GM12892 (cell line): ENCODE measurements around the gene TMEM259.

Experiments
- POLR2A ChIP-seq: IDR thresholded peaks from 2 replicates; pipeline ENCODE4 v1.6.1; 2011; ENCODE audit warnings: low read depth, low read length, control low read depth
- POLR2AphosphoS5 ChIP-seq: IDR thresholded peaks from 2 replicates; pipeline ENCODE4 v1.6.1; 2011; ENCODE audit warnings: low read depth, low read length, control low read depth

DNA sequence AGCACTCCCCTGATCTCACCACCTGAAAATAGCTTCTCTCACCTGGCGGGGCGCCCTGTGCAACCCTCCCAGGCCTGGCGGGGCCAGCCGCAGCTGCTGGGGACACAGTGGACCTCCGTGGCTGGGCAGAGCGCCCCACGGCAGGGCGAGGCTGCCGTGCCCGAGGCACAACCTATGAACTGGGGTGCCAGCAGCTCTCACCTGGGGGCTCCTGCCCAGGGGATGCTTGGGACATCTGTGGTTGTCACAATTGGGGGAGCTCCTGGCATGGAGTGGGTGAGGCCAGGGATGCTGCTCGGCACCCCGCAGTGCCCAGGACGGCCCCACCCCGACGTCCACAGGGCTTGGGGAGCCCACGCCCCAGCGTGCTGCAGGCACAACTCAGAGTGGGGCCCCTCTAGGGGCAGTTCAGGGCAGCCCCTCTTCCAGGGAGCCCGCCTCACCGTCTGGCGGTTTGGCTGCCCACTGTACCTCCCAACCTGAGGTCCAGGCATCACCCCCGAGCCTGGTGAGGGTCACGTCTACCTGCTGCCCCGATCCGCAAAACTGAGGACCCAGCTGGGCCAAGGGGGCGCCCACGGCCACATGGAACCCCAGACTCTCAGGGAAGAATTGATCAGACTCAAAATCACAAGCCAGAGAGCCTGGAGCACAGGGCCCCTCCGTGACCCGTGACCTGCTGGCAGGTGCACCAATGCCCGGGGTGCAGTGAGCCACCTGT, 5.7 kb downstream of the TMEM259 start:
- no peak for TF ChIP-seq POLR2A
- no peak for TF ChIP-seq POLR2AphosphoS5
